Left cardiac atrium (tissue), 4 donors: Measurements from ENCODE around the gene MYO3A. TPM values are rescaled to one million over a fixed set of nuclear protein-coding genes. Genes with fewer than 3 reads are reported as not detected.

ENCODE experiments used
- ATAC-seq, 2 donors: fragments of 200-7000 bp; cut with Tn5 transposase; one replicate each; pipeline ENCODE4 v1.9.1; 2020; ENCODE audit warnings: mild to moderate bottlenecking in 2 of 2, moderate library complexity in 2 of 2
- DNase-seq: peaks from one replicate; pipeline ENCODE4 v3.0.0-alpha.2; 2020
- intact Hi-C, 2 donors: fragments of 100-400 bp; cut with DNase I; formaldehyde crosslinking; loops; one replicate each; pipeline versions ENCODE4 v1.14.1 to v1.15.1; 2022 to 2023
- long read RNA-seq: library from polyadenylated mRNA; unstranded; transcript quantifications from one replicate; pipeline ENCODE4 v2.0.0, GENCODE V29; 2021
- total RNA-seq, 2 donors: library from RNA; stranded (reverse); fragmentation: NEBNext Ultra II Directional; extraction: Animal tissue kit (Norgen Biotek cat#: 25700); gene quantifications; one replicate each; pipeline ENCODE4 v1.2.1, GENCODE V29; 2021
- donor health status: DM: no; HTN: yes; CAD: no.
- donor health status: DM: no; HTN: yes; CAD: no; lungs with severe emphysema.
- donor health status: DM: yes; HTN: yes; CAD: no.
- donor health status: Dilated cardiomyopathy.

The MYO3A gene
- total RNA-seq: not detected
- long read RNA-seq: 0 reads

DNA sequence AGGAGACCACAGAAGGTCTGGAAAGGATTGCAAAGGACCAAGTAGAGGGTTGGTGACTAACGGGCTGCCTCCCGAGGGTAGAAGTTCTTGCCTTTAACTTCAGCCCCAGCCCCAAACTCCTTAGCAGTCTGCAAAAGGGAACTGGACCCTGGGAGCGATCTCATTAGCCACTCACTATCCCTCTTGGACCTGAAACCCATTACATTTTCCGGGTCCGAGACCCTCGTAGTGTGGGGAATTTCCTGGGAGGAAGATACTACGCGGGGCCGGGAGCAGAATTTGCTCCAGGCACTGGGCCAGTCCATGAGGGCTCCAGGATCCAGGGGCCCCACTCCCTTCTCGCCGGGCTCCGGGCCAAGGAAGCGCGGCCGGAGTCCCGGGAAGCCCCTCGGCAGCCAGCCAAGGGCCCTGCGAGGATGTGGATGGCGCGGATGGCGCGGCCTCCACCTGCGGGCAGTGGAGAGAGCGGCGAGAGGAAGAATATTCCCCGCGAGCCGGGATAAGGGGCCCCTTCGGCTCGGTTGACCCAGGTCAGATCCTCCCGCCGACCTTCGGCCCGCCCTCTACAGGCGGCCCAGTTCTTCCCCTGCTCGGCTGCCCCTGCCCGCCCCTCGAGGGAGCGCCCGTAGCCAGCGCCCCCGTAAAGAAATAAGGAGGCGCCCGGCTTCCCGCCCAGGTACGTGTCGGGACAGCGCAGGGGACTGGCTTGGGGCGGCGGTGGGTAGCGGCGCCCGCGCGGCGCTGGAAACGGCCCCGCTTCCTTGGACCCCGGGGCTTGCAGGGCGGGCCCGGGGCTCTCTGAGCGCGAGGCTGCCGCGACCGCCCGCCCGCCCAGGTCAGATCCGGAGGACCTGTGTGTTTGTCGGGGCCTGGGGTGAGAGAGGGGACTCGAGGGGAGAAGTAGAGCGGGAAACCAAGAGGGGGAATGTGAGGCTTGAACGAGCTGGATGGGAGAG, at the start of gene MYO3A:
Gene MYO3A (plus strand): TSS at position 577 of the 956 bp plus-strand sequence. CDS start 17,882 bp downstream, outside the sequence.
- no peak for DNase-seq
- intact Hi-C loops: no loop called here
- ATAC-seq: peak; percentile 19 to 44

GRCh38 chr10:25888627-25889026, 45.4 kb upstream of the MYO3A start:
- no peak for ATAC-seq
- no peak for DNase-seq
- intact Hi-C loops: no loop called here

DNA sequence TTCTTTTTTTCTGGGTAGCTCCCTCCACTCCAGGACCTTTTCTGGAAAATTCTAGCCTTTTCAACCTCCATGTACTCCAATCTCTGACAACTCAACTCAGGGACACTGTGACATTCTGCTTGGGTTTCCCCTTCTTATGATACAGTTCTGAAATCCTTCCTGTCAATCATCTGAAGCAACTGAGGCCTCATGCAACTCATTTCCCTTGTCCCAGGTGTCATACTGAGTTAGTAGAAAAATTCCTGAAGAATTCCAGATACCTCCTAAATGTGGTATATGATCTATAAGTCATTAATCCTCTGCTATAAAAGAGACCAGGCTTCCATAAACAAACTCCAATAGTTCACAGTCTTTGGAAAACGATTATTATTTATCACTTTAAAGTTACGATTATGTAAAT, 43.0 kb upstream of the MYO3A start:
- DNase-seq (no peak), ATAC-seq (no peak)
- intact Hi-C loops: no loop called here

GRCh38 chr10:25895856-25896255, 38.2 kb upstream of the MYO3A start:
- intact Hi-C loops: no loop called here
- DNase-seq: no peak
- ATAC-seq: no peak

DNA sequence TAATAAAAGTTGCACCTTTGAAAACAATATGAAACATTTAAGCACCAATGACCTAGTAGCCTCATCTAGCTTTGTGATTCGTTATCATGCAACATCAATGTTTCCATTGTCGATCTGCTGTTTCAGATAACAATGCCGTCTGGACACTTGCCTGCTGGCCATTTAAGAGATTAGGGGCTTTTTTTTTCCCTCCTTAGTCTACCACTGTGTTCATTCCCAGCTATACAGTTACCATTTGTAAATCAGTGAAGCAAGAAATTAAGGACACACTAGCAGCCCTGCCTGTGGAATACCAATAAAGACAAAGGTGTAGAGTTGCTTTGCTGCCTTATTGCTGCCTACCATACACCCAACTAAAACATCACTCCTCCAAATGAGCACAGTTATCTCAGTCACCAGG, 37.6 kb upstream of the MYO3A start:
- DNase-seq (no peak), ATAC-seq (no peak)
- intact Hi-C loops: no loop called here

DNA sequence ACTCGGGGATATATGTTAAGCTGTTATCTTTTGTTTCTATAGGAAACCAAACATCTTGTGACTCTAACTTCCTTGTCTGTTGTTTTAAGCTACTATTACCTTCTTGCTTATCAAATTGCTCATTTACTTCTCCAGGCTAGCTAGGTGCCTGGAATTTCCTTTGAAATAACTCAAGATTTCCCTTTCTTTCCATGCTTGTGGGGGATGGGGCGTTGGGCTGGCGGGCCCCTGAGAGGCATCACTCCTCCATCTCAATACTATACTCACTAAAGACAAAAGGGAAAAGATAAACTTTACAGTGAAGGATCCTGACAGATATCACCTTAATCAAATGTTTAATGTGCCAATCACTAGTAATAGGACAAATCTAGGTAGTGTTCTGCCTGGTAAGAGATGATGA, 34.7 kb upstream of the MYO3A start:
- DNase-seq (no peak), ATAC-seq (no peak)
- intact Hi-C loops: no loop called here

DNA sequence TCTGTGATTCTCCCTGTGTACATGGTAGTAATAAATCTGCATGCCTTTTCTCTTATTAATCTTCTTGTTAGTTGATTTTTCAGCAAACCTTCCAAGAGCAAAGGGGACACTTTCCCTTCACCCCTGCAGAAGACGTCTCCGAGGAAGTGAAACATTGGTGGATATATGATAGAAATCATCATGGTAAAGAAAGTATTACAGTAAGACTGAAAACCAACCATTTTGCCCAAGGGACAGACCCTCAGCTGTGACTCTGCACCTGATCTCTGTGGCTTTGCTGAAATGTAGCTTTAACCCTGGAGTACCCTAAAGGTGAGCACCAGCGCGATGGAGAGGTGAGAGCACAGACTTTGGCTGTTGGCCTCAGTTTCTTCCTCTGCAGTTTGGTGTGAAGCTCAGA, 32.8 kb upstream of the MYO3A start:
- no peak for DNase-seq
- no peak for ATAC-seq
- intact Hi-C loops: no loop called here

DNA sequence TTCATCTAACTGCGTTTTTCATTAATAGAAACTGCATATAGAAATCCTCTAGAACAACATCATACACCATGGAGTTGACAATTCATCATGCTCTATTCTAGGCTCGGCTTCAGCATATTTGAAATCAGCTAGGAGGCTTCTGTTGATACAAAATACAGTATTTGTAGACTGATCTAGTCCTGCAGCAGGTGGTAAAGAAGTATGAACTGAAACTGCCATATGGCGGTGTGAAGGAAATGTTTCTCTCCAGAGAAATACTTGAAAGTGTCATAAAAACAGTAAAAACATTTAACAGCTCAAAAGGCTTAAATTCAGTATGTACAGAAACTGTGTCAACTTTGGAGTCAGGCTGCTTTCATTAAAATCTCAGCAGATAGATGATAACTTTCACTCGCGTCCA, 32.0 kb upstream of the MYO3A start:
- intact Hi-C loops: no loop called here
- DNase-seq (no peak), ATAC-seq (no peak)

GRCh38 chr10:25907261-25907660, 26.8 kb upstream of the MYO3A start:
- intact Hi-C loops: no loop called here
- DNase-seq (no peak), ATAC-seq (no peak)

DNA sequence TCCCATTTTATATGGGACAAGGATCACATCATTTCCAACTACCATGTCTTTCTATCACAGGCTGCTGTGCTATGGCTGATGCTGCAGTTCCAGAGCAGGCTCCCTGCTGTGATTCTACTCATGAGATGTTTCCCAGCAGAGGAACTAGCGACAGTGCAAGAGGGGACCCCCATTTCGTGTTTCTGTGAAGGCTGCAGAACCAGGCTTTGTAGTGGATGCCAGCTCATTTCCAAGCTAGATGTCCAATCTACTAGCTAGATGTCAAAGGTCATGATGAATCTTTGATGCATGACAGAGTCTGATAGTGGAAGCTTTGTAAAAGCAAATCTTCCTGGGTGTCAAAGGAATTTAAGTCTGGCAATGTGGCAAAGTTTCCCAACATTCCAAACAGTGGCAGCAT, 21.2 kb upstream of the MYO3A start:
- intact Hi-C loops: no loop called here

GRCh38 chr10:25914776-25915175, 19.3 kb upstream of the MYO3A start:
- intact Hi-C loops: no loop called here
- ATAC-seq (no peak), DNase-seq (no peak)

More for the DNA sequence above, 21.2 kb upstream of the MYO3A start:
- ATAC-seq (no peak), DNase-seq (no peak)

DNA sequence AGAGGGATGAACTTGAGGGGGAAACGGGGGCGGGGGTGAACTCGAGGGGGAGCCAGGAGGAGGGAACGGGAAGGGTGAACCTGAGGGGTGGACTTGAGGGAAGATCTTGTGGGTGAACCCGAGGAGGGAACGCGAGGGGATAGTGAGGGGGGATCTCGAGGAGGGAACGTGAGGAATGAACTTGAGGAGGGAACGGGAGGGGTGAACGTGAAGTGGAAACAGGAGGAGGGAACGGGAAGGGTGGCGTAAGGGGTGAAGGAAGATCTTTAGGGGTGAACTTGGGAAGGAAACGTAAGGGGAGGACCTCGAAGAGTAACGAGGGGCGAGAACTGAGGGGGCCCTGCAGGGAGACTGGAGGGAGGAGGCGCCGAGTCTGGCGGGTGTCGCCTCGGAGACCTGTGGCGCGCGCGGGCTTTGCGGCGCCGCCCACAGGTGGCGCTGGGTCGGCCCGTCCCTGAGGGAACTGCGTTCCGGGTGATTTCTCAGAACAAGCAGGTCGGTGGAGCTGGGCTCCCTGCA, 651 bp downstream of the MYO3A start:
- intact Hi-C loops: no loop called here
- ATAC-seq (peak; percentile 30 to 50), DNase-seq (no peak)

DNA sequence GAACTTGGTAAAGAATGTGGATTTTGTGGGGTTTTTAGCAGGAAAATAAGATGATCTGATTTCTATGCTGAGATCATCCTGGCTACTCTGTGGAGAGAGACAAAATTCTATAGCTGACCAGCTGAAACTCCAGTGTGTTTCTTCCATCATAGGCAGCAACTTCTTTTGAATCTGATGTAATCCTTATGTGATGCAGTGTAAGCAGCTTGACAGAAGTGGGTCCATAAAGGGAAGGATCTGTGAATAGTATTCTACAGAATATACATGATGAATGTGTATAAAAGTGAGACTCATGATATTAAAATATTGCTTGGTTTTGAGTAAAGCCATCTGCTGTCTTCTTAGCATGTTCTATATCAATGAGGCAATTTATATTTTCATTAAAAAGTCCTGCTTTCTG, 4.4 kb downstream of the MYO3A start:
- DNase-seq: no peak
- no peak for ATAC-seq
- intact Hi-C loops: no loop called here

DNA sequence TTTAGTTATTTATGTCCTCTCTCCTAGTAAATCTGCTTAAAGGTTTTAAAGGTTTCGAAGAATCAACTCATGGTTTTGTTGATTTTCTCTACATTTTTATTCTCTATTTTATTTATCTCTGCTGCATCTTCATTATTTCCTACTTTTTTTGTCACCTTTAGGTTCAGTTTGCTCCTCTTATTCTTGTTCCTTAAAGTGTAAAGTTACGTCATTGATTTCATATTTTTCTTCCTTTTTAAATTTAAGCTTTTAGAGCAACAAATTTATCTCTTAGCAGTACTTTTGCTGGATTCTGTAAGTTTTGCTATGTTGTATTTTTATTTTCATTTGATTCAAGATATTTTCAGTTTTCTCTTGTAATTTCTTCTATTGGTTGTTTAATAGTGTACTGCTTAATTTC, 10.7 kb downstream of the MYO3A start:
- ATAC-seq (no peak), DNase-seq (no peak)
- intact Hi-C loops: no loop called here

DNA sequence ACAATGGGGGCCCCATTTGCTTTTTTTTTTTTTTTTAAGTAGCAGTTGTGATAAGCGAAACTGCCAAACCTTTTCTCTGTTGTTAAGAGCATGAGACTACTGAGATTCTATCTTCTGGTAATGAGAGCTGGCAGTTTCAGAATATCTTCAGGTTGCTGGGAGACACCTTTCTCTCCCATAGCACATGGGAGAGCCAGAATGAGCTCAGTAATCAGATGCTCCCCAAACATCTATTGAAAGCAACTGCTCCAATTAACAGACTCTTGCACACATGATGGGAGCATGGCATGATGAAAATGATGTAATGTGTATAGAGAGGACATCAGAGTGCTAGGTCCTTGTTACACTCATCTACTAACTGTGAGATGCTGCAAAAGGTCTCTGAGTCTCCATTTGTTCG, 18.8 kb downstream of the MYO3A start:
- DNase-seq (no peak), ATAC-seq (no peak)
- intact Hi-C loops: no loop called here

GRCh38 chr10:25954851-25955250, 20.8 kb downstream of the MYO3A start:
- intact Hi-C loops: no loop called here

GRCh38 chr10:25959540-25960232, 25.7 kb downstream of the MYO3A start:
- intact Hi-C loops: no loop called here
- DNase-seq: no peak
- no peak for ATAC-seq

More at GRCh38 chr10:25954851-25955250, 20.8 kb downstream of the MYO3A start:
- ATAC-seq (no peak), DNase-seq (no peak)

DNA sequence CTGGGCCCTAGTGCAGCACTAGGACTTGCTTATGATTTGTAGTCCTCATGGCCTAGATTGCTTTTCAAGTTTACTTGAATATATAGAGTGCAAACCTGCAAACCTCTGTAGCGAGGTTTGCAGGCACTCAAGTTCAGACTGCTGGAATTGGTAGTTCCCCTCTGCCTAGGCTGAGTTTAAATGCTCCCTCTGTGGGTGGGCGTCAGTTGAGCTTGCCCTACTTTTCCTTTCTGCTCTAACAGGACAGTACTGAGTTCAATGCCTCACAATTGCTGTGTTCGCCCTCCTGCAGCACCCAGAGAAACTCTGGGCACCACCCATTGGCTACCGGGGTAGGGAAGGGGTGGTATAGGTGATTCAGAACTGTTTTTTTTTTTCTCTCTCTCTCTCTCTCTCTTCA, 31.6 kb downstream of the MYO3A start:
- intact Hi-C loops: no loop called here
- DNase-seq (no peak), ATAC-seq (no peak)

GRCh38 chr10:25966844-25967243, 32.8 kb downstream of the MYO3A start:
- ATAC-seq: no peak
- DNase-seq: no peak
- intact Hi-C loops: no loop called here

- ATAC-seq (no peak), DNase-seq (no peak)
- intact Hi-C loops: no loop called here
Observed at GRCh38 chr10:25972631-25973030, 38.6 kb downstream of the MYO3A start.
